ENCODE data around the gene SUMF1.

DNA sequence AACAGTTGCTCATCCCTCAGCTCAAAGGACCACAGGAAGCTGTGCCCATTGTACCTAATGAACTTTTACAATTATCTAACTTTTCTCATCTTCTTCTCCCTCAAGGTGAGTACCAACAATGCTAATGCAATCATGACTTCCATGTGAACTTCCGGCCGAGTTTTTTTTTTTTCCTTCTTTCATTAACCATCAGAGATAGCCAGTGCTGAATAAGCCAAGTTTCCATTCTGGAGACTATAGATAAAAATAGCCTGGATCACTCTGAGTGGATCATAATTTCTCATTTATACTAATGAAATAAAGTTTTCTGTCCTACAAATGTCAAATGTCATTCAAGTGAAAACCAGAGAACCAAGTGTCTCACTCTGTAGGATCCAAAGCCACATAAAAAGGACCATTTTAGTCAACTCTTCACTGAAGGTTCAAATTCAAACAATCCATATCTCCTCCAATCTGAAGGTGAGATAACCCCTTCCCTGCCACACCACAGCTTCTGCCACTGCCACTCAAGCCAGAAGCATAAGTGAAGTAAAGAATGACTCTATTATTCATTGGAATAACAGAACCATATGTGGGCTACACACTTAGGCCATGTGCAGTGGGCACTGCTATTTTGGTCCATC lies 5.5 kb downstream of the SUMF1 start:
- TF ChIP-seq EP300 (IDR thresholded peaks at IDR 0.05), result no peak
- TF ChIP-seq, protein P1, sequence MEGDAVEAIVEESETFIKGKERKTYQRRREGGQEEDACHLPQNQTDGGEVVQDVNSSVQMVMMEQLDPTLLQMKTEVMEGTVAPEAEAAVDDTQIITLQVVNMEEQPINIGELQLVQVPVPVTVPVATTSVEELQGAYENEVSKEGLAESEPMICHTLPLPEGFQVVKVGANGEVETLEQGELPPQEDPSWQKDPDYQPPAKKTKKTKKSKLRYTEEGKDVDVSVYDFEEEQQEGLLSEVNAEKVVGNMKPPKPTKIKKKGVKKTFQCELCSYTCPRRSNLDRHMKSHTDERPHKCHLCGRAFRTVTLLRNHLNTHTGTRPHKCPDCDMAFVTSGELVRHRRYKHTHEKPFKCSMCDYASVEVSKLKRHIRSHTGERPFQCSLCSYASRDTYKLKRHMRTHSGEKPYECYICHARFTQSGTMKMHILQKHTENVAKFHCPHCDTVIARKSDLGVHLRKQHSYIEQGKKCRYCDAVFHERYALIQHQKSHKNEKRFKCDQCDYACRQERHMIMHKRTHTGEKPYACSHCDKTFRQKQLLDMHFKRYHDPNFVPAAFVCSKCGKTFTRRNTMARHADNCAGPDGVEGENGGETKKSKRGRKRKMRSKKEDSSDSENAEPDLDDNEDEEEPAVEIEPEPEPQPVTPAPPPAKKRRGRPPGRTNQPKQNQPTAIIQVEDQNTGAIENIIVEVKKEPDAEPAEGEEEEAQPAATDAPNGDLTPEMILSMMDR (IDR thresholded peaks at IDR 0.05), result no peak
